Measurements from ENCODE around the gene FRMPD3. TPM values are rescaled to one million over a fixed set of nuclear protein-coding genes. Genes with fewer than 3 reads are reported as not detected.
"Not testable (repeated sequence)": the region's sequence is repeated elsewhere in the genome, so short reads cannot be mapped to it uniquely, and the experiment has no call there.

FRMPD3 gene
- total RNA-seq, 4 donors from 2014 or later: 0.06 to 0.19 TPM; not detected in 2

DNA sequence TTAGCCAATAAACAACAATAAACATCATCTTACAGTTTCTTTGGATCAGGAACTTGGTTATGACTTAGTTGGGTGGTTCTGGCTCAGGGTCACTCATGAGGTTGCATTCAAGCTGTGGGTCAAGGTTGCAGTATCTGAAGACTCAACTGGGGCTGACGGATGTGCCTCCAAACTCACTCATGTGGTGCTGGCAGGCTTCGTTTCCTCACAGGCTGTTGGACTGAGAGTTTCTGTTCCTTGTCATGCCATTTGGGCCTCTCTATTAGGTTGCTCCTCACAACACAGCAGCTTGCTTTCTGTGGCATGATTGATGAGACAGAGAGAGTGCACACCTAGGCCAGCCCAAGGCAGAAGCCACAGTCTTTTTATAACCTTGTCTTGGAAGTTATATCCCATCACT, 20.7 kb downstream of the FRMPD3 start:
- Histone ChIP-seq H3K9me3 (no peaks in the 10 kb centered on the region), H3K27me3 (no peaks in the 10 kb centered on the region), H3K4me3 (no peak overlapping the region), H3K4me1 (no peaks in the 10 kb centered on the region), H3K27ac (replicated peaks in 1 of 4) (no peak overlapping the region), H3K36me3 (no peaks in the 10 kb centered on the region)
- TF ChIP-seq, protein P1, sequence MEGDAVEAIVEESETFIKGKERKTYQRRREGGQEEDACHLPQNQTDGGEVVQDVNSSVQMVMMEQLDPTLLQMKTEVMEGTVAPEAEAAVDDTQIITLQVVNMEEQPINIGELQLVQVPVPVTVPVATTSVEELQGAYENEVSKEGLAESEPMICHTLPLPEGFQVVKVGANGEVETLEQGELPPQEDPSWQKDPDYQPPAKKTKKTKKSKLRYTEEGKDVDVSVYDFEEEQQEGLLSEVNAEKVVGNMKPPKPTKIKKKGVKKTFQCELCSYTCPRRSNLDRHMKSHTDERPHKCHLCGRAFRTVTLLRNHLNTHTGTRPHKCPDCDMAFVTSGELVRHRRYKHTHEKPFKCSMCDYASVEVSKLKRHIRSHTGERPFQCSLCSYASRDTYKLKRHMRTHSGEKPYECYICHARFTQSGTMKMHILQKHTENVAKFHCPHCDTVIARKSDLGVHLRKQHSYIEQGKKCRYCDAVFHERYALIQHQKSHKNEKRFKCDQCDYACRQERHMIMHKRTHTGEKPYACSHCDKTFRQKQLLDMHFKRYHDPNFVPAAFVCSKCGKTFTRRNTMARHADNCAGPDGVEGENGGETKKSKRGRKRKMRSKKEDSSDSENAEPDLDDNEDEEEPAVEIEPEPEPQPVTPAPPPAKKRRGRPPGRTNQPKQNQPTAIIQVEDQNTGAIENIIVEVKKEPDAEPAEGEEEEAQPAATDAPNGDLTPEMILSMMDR (IDR thresholded peaks at IDR 0.05): no peak
- TF ChIP-seq POLR2A (IDR thresholded peaks at IDR 0.05; ENCODE audit: low read depth) (no peak), EP300 (IDR thresholded peaks at IDR 0.05) (no peak), POLR2AphosphoS5 (IDR thresholded peaks at IDR 0.05) (no peak)
- WGBS: 70% methylated on average over 2 of the region's 2 CpGs
- intact Hi-C loops (cut with DNase I): no loop called here
- no peak for DNase-seq (ENCODE audit: extremely low spot score)

DNA sequence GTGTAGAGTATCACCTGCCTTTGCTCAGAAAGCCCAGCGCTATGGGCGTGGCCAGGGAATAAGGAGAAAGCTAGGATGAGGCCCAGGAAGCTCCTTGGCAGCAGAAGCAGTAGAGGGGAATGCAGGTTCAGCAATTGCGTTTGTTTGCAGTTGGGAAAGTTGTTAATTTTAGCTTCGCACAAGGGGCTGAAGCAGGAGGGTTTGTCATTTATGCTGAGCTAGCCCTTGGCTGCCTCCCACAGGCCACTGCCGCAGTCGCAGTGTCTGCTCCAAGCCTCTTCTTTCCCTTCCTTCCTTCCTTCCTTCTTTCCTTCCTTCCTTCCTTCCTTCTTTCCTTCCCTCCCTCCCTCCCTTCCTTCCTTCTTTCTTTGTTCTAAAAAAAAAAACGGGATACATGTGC, 21.5 kb downstream of the FRMPD3 start:
- TF ChIP-seq, protein P1 (IDR thresholded peaks at IDR 0.05): no peak
- no peak for TF ChIP-seq EP300 (IDR thresholded peaks at IDR 0.05)
- no peak for TF ChIP-seq POLR2A (IDR thresholded peaks at IDR 0.05; ENCODE audit: low read depth)
- TF ChIP-seq POLR2AphosphoS5 (IDR thresholded peaks at IDR 0.05): no peak
- Histone ChIP-seq H3K4me1 (no peaks in the 10 kb centered on the region), H3K27ac (replicated peaks in 1 of 4) (no peak overlapping the region), H3K4me3 (no peak overlapping the region), H3K27me3 (no peaks in the 10 kb centered on the region), H3K36me3 (no peaks in the 10 kb centered on the region), H3K9me3 (no peaks in the 10 kb centered on the region)
- intact Hi-C loops (cut with DNase I): no loop called here
- 33% methylated on average over 7 of the region's 7 CpGs for WGBS
- no peak for DNase-seq (ENCODE audit: extremely low spot score)

DNA sequence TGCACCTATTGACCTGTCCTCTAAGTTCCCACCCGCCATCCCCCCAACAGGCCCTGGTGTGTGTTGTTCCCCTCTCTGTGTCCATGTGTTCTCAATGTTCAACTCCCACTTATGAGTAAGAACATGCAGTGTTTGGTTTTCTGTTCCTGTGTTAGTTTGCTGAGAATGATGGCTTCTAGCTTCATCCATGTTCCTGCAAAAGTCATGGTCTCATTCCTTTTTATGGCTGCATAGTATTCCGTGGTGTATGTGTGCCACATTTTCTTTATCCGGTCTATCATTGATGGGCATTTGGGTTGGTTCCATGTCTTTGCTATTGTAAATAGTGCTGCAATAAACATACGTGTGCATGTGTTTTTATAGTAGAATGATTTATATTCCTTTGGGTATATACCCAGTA, 22.0 kb downstream of the FRMPD3 start:
- H3K27ac ChIP-seq (replicated peaks in 1 of 4); H3K9me3 ChIP-seq; H3K36me3 ChIP-seq; H3K4me3 ChIP-seq; H3K27me3 ChIP-seq; intact Hi-C loops (cut with DNase I); H3K4me1 ChIP-seq; DNase-seq (ENCODE audit: extremely low spot score): not testable (repeated sequence)
- WGBS: 74% methylated on average over 4 of the region's 4 CpGs

DNA sequence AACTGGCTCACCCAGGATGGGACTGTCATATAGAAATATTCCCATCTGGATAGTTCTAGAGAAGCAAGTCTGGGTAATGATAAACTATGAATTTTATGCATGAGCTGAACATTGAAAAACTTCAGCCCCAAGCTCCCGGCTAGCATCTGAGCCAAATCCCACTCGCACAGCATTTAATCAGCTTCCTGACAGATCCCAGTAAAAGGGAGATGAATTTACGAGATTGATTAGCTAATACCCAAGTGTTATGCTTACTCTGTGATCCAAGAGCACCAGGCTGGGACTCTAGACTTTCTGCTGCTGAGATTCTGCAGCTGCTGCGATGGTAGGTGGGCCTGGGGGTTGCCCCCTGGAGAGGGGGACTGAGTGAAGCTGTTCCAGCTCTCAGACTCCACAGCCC, 28.0 kb downstream of the FRMPD3 start:
- intact Hi-C loops (cut with DNase I): no loop called here
- H3K4me3 ChIP-seq: no peak overlapping the region
- WGBS: 55% methylated on average over 3 of the region's 4 CpGs

GRCh38 chrX:107480272-107480671, 30.8 kb downstream of the FRMPD3 start:
- H3K9me3 ChIP-seq: no peaks in the 10 kb centered on the region
- H3K27ac ChIP-seq (replicated peaks in 1 of 4): no peak overlapping the region
- WGBS: 66% methylated on average over 5 of the region's 5 CpGs
- no peaks in the 10 kb centered on the region for H3K4me1 ChIP-seq
- no peak for DNase-seq (ENCODE audit: extremely low spot score)
- no peak overlapping the region for H3K4me3 ChIP-seq
- TF ChIP-seq EP300 (IDR thresholded peaks at IDR 0.05): no peak
- TF ChIP-seq, protein P1 (IDR thresholded peaks at IDR 0.05): no peak
- no peak for TF ChIP-seq POLR2AphosphoS5 (IDR thresholded peaks at IDR 0.05)
- TF ChIP-seq POLR2A (IDR thresholded peaks at IDR 0.05; ENCODE audit: low read depth): no peak
- H3K27me3 ChIP-seq: no peaks in the 10 kb centered on the region
- no peaks in the 10 kb centered on the region for H3K36me3 ChIP-seq
- intact Hi-C loops (cut with DNase I): no loop called here

More for the DNA sequence above, 28.0 kb downstream of the FRMPD3 start:
- Histone ChIP-seq H3K4me1 (no peaks in the 10 kb centered on the region), H3K36me3 (no peaks in the 10 kb centered on the region), H3K9me3 (no peaks in the 10 kb centered on the region), H3K27ac (replicated peaks in 1 of 4) (no peak overlapping the region), H3K27me3 (no peaks in the 10 kb centered on the region)
- TF ChIP-seq POLR2A (IDR thresholded peaks at IDR 0.05; ENCODE audit: low read depth) (no peak), EP300 (IDR thresholded peaks at IDR 0.05) (no peak), POLR2AphosphoS5 (IDR thresholded peaks at IDR 0.05) (no peak)
- TF ChIP-seq, protein P1 (IDR thresholded peaks at IDR 0.05): no peak
- DNase-seq (ENCODE audit: extremely low spot score): no peak

All from esophagus muscularis mucosa (tissue), 4 donors.